Cardiac fibroblast (primary cell): ENCODE results near the gene C16orf78.

ENCODE experiments used
- DNase-seq, 2 donors: peaks; one replicate each; pipeline versions ENCODE4 v3.0.0 to v3.0.0-alpha.2; 2010; ENCODE audit warnings: low read depth in 2 of 2
- H3K4me3 ChIP-seq, 2 donors: replicated peaks in 1 of 2; 1 replicate in 1 of 2; 2 replicates in 1 of 2; pipeline ENCODE4 v1.5.1; 2011; ENCODE audit warnings: low read depth in 2 of 2, low read length in 2 of 2, mild to moderate bottlenecking in 2 of 2, moderate library complexity in 1 of 2
- CTCF ChIP-seq: IDR thresholded peaks from one replicate; pipeline ENCODE4 v1.5.1; 2011; ENCODE audit warnings: low read depth, mild to moderate bottlenecking, low read length, inconsistent platforms

C16orf78 gene

GRCh38 chr16:49411121-49411970 is 37.7 kb downstream of the C16orf78 start:
- H3K4me3 ChIP-seq = no peak overlapping the region
- DNase-seq = no peak
- no peak for TF ChIP-seq CTCF

- no peak for TF ChIP-seq CTCF
- no peak for DNase-seq
- H3K4me3 ChIP-seq = no peak overlapping the region
These were observed 41.1 kb downstream of the C16orf78 start for GRCh38 chr16:49414671-49415070.

- no peak for TF ChIP-seq CTCF
- no peak for DNase-seq
- H3K4me3 ChIP-seq = no peak overlapping the region
These were observed 41.5 kb downstream of the C16orf78 start for GRCh38 chr16:49415083-49415482.

GRCh38 chr16:49416001-49416675 is 42.5 kb downstream of the C16orf78 start:
- no peak overlapping the region for H3K4me3 ChIP-seq
- TF ChIP-seq CTCF = no peak
- no peak for DNase-seq

GRCh38 chr16:49417354-49417753 is 43.8 kb downstream of the C16orf78 start:
- H3K4me3 ChIP-seq = no peak overlapping the region
- TF ChIP-seq CTCF = no peak
- DNase-seq = no peak

GRCh38 chr16:49419006-49419405 is 45.4 kb downstream of the C16orf78 start:
- TF ChIP-seq CTCF = no peak
- H3K4me3 ChIP-seq = no peak overlapping the region
- DNase-seq = no peak
